Stimulated activated CD4-positive, alpha-beta T cell treated with anti-CD3 and anti-CD28 coated beads, Interleukin-2, amount 100 ng/mL, for 24 hours (primary cell): ENCODE data around the gene EGR2.
"Not testable (repeated sequence)": the region's sequence is repeated elsewhere in the genome, so short reads cannot be mapped to it uniquely, and the experiment has no call there.

ENCODE experiments used
- DNase-seq, 2 donors: peaks; one replicate each; pipeline ENCODE4 v3.0.0-alpha.2; 2020

The EGR2 gene

GRCh38 chr10:62792261-62792660 is 23.9 kb downstream of the EGR2 start:
- no peak for DNase-seq

- no peak for DNase-seq
Measured at GRCh38 chr10:62790571-62790970, 25.6 kb downstream of the EGR2 start.

GRCh38 chr10:62790019-62790555 is 26.1 kb downstream of the EGR2 start:
- DNase-seq = no peak

- DNase-seq = no peak
Measured at GRCh38 chr10:62788861-62789467, 27.2 kb downstream of the EGR2 start.

DNA sequence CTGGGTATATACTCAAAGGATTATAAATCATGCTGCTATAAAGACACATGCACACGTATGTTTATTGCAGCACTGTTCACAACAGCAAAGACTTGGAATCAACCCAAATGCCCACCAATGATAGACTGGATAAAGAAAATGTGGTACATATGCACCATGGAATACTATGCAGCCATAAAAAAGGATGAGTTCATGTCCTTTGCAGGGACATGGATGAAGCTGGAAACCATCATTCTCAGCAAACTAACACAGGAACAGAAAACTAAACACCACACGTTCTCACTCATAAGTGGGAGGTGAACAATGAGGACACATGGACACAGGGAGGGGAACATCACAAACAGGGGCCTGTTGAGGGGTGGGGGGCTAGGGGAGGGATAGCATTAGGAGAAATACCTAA is 27.9 kb downstream of the EGR2 start:
- DNase-seq = not testable (repeated sequence)

DNA sequence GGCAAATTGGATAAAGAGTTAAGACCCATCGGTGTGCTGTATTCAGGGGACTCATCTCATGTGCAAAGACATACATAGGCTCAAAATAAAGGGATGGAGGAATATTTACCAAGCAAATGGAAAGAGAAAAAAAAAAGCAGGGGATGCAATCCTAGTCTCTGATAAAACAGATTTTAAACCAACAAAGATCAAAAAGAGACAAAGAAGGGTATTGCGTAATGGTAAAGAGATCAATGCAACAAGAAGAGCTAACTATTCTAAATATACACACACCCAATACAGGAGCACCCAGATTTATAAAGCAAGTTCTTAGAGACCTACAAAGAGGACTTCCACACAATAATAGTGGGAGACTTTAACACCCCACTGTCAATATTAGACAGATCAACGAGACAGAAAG is 31.6 kb downstream of the EGR2 start:
- not testable (repeated sequence) for DNase-seq

DNA sequence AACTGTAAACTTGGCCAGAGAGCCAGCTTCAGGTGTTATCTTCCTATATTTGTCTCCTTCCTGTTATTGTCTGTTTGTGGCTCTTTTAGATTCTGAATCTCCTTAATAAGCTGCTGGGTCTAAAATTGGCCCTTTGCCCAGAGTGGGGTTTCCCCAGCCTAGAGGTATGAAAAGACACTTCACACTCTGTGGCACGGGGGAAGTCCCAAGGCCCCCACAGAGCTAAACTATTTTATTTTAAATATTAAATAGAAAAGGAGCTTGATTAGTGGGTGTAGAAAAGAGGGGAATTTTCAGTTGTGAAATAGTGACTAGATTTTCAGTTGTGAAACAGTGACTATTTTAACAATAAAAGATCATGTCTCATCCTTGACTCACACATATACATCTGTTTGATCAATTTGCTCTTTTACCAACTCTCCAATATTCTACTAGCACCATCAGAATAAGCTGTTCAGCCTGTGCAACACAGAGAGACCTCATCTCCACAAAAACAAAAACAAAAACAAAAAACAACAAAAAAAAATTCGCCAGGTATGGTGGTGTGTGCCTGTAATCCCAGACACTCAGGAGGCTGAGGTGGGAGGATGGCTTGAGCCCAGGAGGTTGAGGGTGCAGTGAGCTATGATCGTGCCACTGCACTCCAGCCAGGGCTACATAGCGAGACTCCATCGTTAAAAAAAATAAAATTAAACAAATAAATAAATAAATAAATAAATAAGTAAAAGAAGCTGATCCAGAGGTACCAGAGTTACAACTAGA is 36.5 kb downstream of the EGR2 start:
- DNase-seq = peak; percentile 85 to 90

DNA sequence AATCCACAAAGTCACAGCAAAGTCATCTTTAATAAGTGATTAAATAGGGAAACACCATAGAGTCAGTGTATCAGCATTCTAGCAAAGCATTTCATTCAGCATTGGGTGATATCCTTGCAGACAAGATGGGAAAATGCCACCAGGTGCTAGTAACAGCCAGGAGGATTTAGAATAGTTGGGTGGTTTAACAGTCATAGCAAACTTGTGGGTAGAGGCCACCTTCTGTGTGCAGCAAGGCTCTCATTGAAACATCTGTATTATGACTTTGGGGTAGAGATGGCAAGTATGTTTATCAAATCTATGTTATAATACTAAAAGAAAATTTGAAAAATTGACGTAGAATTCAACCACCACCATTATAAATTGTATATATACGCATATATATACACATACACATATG is 38.0 kb downstream of the EGR2 start:
- no peak for DNase-seq

GRCh38 chr10:62772186-62772974 is 43.8 kb downstream of the EGR2 start:
- no peak for DNase-seq

DNA sequence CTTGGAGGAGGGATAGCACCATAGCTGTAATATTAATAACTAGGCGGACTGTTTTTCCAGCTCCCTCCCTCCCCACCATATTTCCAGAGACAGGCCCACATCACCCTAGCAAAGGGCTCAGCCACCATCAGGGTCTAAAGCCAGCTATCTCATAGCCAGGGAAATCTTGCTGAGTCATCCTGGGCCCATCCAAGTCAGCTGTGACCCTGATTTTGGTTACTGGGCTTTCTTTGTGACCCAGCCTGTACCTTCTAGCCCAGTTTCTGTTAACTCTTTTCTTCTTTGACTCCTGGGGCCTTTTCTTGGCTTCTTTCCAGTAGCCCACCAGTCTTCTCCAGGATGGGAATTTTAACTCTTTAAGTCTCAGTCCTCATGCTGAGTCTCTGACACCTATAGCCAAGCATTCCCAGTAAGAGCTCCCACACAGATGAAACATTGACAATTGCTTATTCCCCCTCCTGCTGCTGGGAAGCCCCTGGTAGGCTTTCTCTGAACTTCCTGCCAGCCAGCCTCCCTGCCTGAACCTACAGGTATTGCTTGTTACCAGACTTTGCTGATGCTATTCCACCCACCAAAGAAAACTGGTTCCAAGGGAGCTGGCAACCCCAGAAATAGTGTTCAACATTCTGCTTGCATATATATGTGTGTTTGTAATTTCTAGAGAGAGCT is 46.5 kb downstream of the EGR2 start:
- DNase-seq = no peak

DNA sequence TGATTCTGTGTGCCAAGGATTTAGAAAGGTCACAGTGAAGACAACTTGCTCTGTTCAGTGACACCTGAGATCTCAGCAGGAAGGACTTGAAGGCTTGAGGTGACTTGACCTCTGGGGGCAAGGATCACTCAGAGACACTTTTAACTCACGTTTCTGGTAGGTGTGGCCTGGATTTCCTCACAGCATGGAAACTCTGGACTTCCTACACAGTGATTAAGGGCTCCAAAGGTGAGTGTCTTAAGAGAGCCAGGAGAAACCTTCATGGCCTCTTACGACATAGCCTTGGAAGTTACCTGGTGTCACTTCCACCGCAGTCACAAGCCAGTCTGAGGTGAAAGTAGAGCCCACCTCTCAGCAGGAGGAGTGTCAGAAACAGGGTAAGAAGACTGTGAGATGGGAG is 49.8 kb downstream of the EGR2 start:
- DNase-seq = no peak

GRCh38 chr10:62765726-62766125 is 50.4 kb downstream of the EGR2 start:
- DNase-seq = no peak

DNA sequence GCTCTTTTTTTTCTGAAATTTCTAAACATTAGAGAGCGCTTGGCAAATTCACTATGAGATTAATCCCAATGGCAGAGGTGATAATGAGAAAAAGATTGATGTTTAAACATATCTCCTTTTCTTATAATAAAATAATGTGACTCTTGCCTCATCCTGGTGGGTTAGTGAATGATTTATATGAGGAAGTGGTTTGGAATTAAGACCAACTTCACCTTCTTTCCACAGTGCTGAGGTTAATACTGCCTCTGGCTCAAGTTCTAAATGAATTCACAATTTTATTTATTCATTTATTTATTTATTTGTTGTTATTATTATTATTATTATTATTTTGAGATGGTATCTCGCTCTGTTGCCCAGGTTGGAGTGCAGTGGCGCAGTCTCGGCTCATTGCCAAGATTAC is 52.2 kb downstream of the EGR2 start:
- DNase-seq = no peak

- DNase-seq = no peak
Measured at GRCh38 chr10:62763155-62763554, 53.0 kb downstream of the EGR2 start.
